Left cardiac atrium (tissue), 4 donors: ENCODE data around the gene CUX1. TPM values are rescaled to one million over a fixed set of nuclear protein-coding genes. Genes with fewer than 3 reads are reported as not detected.
"Not testable (repeated sequence)": the region's sequence is repeated elsewhere in the genome, so short reads cannot be mapped to it uniquely, and the experiment has no call there.

Experiments used
- ATAC-seq, 2 donors: fragments of 200-7000 bp; cut with Tn5 transposase; one replicate each; pipeline ENCODE4 v1.9.1; 2020; ENCODE audit warnings: mild to moderate bottlenecking in 2 of 2, moderate library complexity in 2 of 2
- DNase-seq: peaks from one replicate; pipeline ENCODE4 v3.0.0-alpha.2; 2020
- intact Hi-C, 2 donors: fragments of 100-400 bp; cut with DNase I; formaldehyde crosslinking; loops; one replicate each; pipeline versions ENCODE4 v1.14.1 to v1.15.1; 2022 to 2023
- total RNA-seq, 2 donors: library from RNA; stranded (reverse); fragmentation: NEBNext Ultra II Directional; extraction: Animal tissue kit (Norgen Biotek cat#: 25700); gene quantifications; one replicate each; pipeline ENCODE4 v1.2.1, GENCODE V29; 2021
- donor health status: DM: no; HTN: yes; CAD: no.
- donor health status: DM: no; HTN: yes; CAD: no; lungs with severe emphysema.
- donor health status: DM: yes; HTN: yes; CAD: no.
- donor health status: Dilated cardiomyopathy.

CUX1 gene
- total RNA-seq, 2 donors from 2014 or later = 81.6 to 108 TPM

- ATAC-seq (no peak), DNase-seq (no peak)
- intact Hi-C loops = no loop called here
These were observed 298.5 kb downstream of the CUX1 start for GRCh38 chr7:102115931-102116330.

GRCh38 chr7:102117743-102118142, 300.3 kb downstream of the CUX1 start:
- ATAC-seq (peak in 1 of 2 donors; percentile 31), DNase-seq (no peak)
- intact Hi-C loops = no loop called here

GRCh38 chr7:102119213-102119651, 301.8 kb downstream of the CUX1 start:
- intact Hi-C loops = no loop called here
- DNase-seq (no peak), ATAC-seq (peak; percentile 12 to 58)

GRCh38 chr7:102119925-102120324, 302.5 kb downstream of the CUX1 start:
- intact Hi-C loops = no loop called here
- DNase-seq = no peak
- no peak for ATAC-seq

DNA sequence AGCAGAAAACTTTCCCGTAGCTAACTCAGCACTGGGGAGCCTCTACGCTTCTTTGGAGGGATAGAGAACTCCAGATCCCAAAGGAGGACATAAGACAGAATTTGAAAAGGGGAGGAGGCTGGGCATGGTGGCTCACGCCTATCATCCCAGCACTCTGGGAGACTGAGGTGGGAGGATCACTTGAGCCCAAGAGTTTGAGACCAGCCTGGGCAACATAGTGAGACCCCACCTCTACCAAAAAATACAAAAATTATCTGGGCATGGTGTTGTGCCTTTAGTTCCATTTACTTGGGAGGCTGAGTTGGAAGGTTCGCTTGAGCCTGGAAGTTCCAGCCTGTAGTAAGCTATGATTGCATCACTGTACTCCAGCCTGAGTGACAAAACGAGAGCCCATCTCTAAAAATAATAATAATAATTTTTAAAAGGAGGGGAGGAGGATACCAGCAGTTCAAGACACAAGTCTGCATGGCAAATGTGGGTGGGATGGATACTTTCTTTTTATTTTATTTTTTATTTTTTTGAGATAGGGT, 303.3 kb downstream of the CUX1 start:
- no peak for DNase-seq
- intact Hi-C loops = no loop called here

GRCh38 chr7:102122026-102122425, 304.6 kb downstream of the CUX1 start:
- intact Hi-C loops = no loop called here
- ATAC-seq = no peak
- no peak for DNase-seq

More for the DNA sequence above, 303.3 kb downstream of the CUX1 start:
- ATAC-seq = no peak

GRCh38 chr7:102125127-102125596, 307.7 kb downstream of the CUX1 start:
- ATAC-seq (peak; percentile 91 to 97), DNase-seq (peak; percentile 64)
- intact Hi-C loops = no loop called here

DNA sequence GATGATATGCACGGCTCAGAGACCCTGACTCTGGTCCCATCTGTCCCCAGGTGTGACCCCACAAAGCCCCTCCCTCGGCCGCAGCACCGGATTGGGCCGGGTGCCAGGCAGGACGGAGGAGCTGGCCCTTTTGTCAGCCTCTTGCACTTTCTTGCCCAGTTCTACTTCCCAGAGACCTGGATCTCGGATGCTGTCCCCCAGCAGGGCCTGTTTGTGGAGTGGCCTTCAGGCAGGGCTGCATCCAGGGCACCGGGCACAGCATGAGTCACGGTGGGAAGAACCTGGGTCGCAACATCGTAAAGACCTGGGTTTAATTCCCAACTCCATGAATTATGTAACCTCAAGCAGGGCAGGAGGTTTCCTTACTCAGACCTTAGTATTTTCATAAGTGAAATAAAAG, 310.9 kb downstream of the CUX1 start:
- ATAC-seq (no peak), DNase-seq (no peak)
- intact Hi-C loops = no loop called here

DNA sequence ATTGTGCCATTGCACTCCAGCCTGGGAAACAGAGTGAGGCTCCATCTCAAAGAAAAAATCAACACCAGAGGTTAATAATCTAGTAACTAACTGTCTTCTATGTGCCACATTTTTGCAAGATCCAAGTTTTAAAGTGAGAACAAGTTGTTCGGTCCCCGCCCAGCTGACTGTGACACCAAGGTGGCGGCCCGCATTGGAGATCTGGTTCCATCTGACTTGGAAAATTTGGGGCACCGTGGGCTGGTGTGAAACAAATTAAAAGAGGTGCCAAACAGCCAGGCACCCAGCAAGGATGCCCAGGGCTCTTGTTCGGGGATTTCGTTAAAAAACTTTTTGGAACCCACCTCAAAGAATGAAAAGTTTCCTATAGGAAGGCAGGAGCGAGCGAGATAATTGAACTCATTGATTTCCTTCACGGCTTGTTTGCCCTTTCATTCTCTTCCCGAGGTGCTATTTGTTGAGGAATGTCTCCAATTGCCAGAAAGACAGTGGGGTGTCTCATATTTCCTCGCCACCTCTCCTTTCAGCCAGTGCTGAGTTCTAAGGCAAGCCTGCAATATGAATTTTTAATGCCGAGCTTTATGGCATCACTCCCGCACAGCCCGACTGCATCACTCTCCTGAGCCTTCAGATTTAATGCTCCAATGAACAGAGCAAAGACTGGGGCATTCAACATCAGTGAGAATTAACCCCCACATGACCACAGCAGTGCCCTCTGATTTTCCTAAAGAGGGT, 312.4 kb downstream of the CUX1 start:
- intact Hi-C loops = no loop called here
- DNase-seq (no peak), ATAC-seq (no peak)

DNA sequence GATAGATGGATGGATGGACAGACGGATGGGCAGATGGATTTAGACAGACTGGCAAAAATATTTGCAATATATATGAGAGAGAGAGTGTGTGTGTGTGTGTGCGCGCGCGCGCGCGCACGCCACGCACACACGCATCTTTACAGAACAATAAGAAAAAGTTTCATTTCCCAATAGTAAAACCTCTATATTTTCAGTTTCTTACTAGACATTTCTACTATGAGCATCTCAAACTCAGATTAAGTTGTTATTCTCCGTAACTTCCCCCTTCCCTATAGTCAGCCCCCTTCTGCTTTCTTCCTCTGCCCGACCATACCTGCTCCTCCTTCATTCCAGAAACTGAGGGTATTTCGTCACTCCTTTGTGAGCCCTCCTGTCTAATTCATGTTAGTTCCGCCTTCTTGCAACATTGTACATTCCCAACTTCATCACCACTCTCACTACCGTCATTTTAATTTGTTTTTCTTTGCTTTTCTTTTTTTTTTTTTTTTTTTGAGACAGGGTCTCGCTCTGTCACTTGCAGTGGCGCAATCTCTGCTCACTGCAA, 314.9 kb downstream of the CUX1 start:
- no peak for ATAC-seq
- DNase-seq = no peak
- intact Hi-C loops = no loop called here

DNA sequence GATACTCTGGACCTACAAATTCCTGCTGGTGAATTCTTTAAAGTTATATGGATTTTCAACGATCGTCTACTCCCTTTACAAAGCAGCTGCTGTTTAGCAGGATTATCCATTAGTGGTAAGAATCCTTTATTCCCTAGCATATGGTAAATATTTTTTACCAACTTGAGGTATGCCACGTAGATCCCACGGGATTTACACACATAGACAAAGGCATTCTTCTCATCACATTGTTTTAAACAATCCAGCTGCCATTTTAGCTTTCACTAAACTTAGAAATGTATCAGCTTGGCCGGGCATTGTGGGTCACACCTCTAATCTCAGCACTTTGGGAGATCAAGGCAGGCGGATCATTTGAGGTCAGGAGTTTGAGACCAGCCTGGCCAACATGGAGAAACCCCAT, 321.2 kb downstream of the CUX1 start:
- no peak for DNase-seq
- ATAC-seq = no peak
- intact Hi-C loops = no loop called here

DNA sequence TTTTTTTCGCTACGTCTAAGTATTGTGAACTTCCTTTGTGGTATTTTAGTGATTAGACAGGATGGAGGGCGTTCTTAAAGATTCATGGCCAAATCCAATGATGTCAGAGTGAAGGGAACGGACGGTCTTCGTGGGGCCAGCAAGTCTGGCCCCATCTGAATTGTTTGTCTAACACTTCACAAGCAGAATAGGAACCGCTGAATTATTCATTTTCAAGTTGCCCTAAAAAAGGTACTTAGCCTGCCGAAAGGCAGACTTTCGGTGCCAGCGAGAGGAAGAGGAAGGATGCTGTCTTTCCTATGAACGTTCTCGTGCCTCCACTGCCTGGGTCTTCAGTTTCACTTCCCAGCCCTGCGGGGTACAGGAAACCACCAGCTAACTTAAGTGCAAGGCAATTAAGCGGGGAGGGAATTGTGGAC, 323.5 kb downstream of the CUX1 start:
- ATAC-seq = peak; percentile 30 to 55

GRCh38 chr7:102142433-102142832, 325.0 kb downstream of the CUX1 start:
- DNase-seq, ATAC-seq, intact Hi-C loops: not testable (repeated sequence)

More for the DNA sequence above, 323.5 kb downstream of the CUX1 start:
- intact Hi-C loops = no loop called here
- DNase-seq = peak; percentile 29

DNA sequence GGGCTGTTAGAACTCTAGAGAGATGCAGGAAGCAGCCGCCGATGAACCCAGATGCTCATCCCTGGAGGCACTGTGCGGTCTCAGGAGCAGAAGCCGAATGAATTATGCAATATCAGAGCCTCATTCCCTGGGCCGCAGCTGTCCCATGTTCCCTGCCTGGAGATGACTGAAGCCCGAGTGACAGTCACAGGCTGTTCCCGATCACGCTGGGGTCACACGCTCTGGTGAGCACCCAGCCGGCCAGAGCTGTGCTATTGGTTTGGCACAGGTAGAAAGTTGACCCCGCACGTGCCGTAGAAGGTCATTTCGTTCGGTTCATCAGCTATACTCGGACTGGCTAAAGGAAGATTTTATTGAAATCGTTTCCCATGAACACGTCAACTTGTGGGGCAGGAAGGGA, 328.7 kb downstream of the CUX1 start:
- intact Hi-C loops = no loop called here
- DNase-seq (peak; percentile 64), ATAC-seq (peak; percentile 65 to 80)

- DNase-seq (peak; percentile 79), ATAC-seq (peak; percentile 95)
- intact Hi-C loops = no loop called here
These were observed 329.6 kb downstream of the CUX1 start for GRCh38 chr7:102147008-102147407.

DNA sequence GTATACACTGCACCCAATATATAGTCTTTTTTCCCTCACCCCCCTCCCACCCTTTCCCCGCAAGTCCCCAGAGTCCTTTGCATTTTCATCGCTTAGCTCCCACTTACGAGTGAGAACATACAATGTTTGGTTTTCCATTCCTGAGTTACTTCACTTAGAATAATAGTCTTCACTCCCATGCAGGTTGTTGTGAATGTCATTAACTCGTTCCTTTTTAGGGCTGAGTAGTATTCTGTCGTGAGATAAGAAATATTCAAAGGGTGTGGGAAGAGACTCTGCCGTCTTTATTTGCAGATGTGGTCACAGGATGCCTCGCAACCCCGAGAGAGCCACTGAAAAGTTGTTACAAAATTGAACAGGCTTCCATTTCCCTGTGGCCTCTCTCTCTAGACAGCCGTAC, 331.4 kb downstream of the CUX1 start:
- no peak for DNase-seq
- intact Hi-C loops = no loop called here
- no peak for ATAC-seq

GRCh38 chr7:102149416-102149815, 332.0 kb downstream of the CUX1 start:
- intact Hi-C loops = no loop called here
- no peak for ATAC-seq
- no peak for DNase-seq

- intact Hi-C loops = no loop called here
- no peak for ATAC-seq
- DNase-seq = no peak
These were observed 332.8 kb downstream of the CUX1 start for GRCh38 chr7:102150266-102150665.

GRCh38 chr7:102152672-102153598, 335.5 kb downstream of the CUX1 start:
- intact Hi-C loops = no loop called here
- ATAC-seq (peak; percentile 58 to 90), DNase-seq (peak; percentile 48)

GRCh38 chr7:102153599-102153946, 336.1 kb downstream of the CUX1 start:
- intact Hi-C loops = no loop called here
- ATAC-seq = peak in 1 of 2 donors; percentile 8

More at GRCh38 chr7:102153599-102153946, 336.1 kb downstream of the CUX1 start:
- no peak for DNase-seq
